Uterus (tissue), 4 donors: ENCODE measurements around the gene CEP131. TPM values are rescaled to one million over a fixed set of nuclear protein-coding genes. Genes with fewer than 3 reads are reported as not detected.
A peak's percentile ranks its signal among the peaks of the same experiment; 100 is the strongest.
"Not testable (repeated sequence)": the region's sequence is repeated elsewhere in the genome, so short reads cannot be mapped to it uniquely, and the experiment has no call there.

Experiments
- DNase-seq, 2 donors: peaks; one replicate each; pipeline ENCODE4 v3.0.0-alpha.2; 2019 to 2020
- H3K27ac ChIP-seq, 2 donors: fragments of 200-600 bp; sonication (generic); 1 replicate in 1 of 2; 2 replicates in 1 of 2; pipeline ENCODE4 v1.5.1; 2016 to 2018
- H3K27me3 ChIP-seq, 2 donors: fragments of 200-600 bp; sonication (generic); one replicate each; pipeline ENCODE4 v1.5.1; 2018 to 2019; ENCODE audit warnings: control low read depth in 1 of 2
- H3K36me3 ChIP-seq, 2 donors: fragments of 200-600 bp; sonication (generic); one replicate each; pipeline ENCODE4 v1.5.1; 2019; ENCODE audit warnings: control low read depth in 1 of 2
- H3K4me1 ChIP-seq, 2 donors: fragments of 200-600 bp; sonication (generic); one replicate each; pipeline ENCODE4 v1.5.1; 2018 to 2019; ENCODE audit warnings: control low read depth in 1 of 2
- H3K4me3 ChIP-seq, 2 donors: fragments of 200-600 bp; sonication (generic); 1 replicate in 1 of 2; 2 replicates in 1 of 2; pipeline ENCODE4 v1.5.1; 2018 to 2019; ENCODE audit warnings: mild to moderate bottlenecking in 1 of 2
- H3K9me3 ChIP-seq, 2 donors: fragments of 200-600 bp; sonication (generic); one replicate each; pipeline ENCODE4 v1.5.1; 2019; ENCODE audit warnings: control low read depth in 1 of 2
- CTCF ChIP-seq, 4 experiments: fragments of 200-600 bp in 2 of 4; fragments of 450-650 bp in 2 of 4; sonication (generic) in 2 of 4; IDR thresholded peaks; one replicate each; pipeline ENCODE4 v1.5.1; 2016 to 2019; ENCODE audit warnings: antibody characterized with exemption in 4 of 4, mild to moderate bottlenecking in 2 of 4, moderate library complexity in 1 of 4
- POLR2A ChIP-seq, 2 donors: fragments of 450-650 bp; IDR thresholded peaks; one replicate each; pipeline ENCODE4 v1.6.1; 2016; ENCODE audit warnings: antibody characterized with exemption in 2 of 2, mild to moderate bottlenecking in 1 of 2, moderate library complexity in 1 of 2
- intact Hi-C: fragments of 100-400 bp; cut with DNase I; formaldehyde crosslinking; loops from one replicate; pipeline ENCODE4 v1.15.1; 2023; ENCODE audit warnings: low total_unique reads
- total RNA-seq, 4 donors: library from RNA; depleted of rRNA in 3 of 4; stranded (reverse); fragments of >200 nt in 3 of 4; gene quantifications; one replicate each; pipeline versions ENCODE4 v1.1.0 to v1.2.4, GENCODE V29; 2014 to 2023
- donor health status: DM: yes; HTN: yes; CAD: no.

Gene CEP131
- total RNA-seq, 4 donors from 2014 or later = 2.9 to 13.3 (median 10.0) TPM

- no peak for DNase-seq
- no peaks in the 10 kb centered on the region for H3K4me1 ChIP-seq
- H3K36me3 ChIP-seq = no peaks in the 10 kb centered on the region
- intact Hi-C loops = no loop called here
- TF ChIP-seq CTCF (IDR thresholded peaks at IDR 0.05) (no peak), POLR2A (IDR thresholded peaks at IDR 0.05) (no peak)
- no peaks in the 10 kb centered on the region for H3K27me3 ChIP-seq
- no peaks in the 10 kb centered on the region for H3K9me3 ChIP-seq
- no peak overlapping the region for H3K4me3 ChIP-seq
- H3K27ac ChIP-seq = no peak overlapping the region
These were observed 71.5 kb downstream of the CEP131 start for GRCh38 chr17:81151278-81151677.

- Histone ChIP-seq H3K4me3 (no peak overlapping the region), H3K4me1 (no peaks in the 10 kb centered on the region), H3K9me3 (no peaks in the 10 kb centered on the region), H3K27ac (no peak overlapping the region), H3K27me3 (no peaks in the 10 kb centered on the region), H3K36me3 (no peaks in the 10 kb centered on the region)
- intact Hi-C loops = no loop called here
- peak in 1 of 2 donors; percentile 39 for DNase-seq
- no peak for TF ChIP-seq CTCF (IDR thresholded peaks at IDR 0.05)
- TF ChIP-seq POLR2A (IDR thresholded peaks at IDR 0.05) = no peak
These were observed 72.2 kb downstream of the CEP131 start for GRCh38 chr17:81150377-81151077.

- Histone ChIP-seq H3K36me3 (no peaks in the 10 kb centered on the region), H3K27me3 (no peaks in the 10 kb centered on the region), H3K4me3 (no peak overlapping the region), H3K4me1 (no peaks in the 10 kb centered on the region), H3K9me3 (no peaks in the 10 kb centered on the region), H3K27ac (no peak overlapping the region)
- TF ChIP-seq POLR2A (IDR thresholded peaks at IDR 0.05) = no peak
- no peak for TF ChIP-seq CTCF (IDR thresholded peaks at IDR 0.05)
- no peak for DNase-seq
- intact Hi-C loops = no loop called here
These were observed 73.7 kb downstream of the CEP131 start for GRCh38 chr17:81148986-81149533.

GRCh38 chr17:81148571-81148970, 74.2 kb downstream of the CEP131 start:
- no peak overlapping the region for H3K4me3 ChIP-seq
- no peak for DNase-seq
- H3K9me3 ChIP-seq = no peaks in the 10 kb centered on the region
- no peak for TF ChIP-seq POLR2A (IDR thresholded peaks at IDR 0.05)
- TF ChIP-seq CTCF (IDR thresholded peaks at IDR 0.05) = no peak
- no peaks in the 10 kb centered on the region for H3K36me3 ChIP-seq
- no peaks in the 10 kb centered on the region for H3K27me3 ChIP-seq
- intact Hi-C loops = no loop called here
- no peak overlapping the region for H3K27ac ChIP-seq
- H3K4me1 ChIP-seq = no peaks in the 10 kb centered on the region

GRCh38 chr17:81147701-81148100, 75.1 kb downstream of the CEP131 start:
- intact Hi-C loops = no loop called here
- H3K4me3 ChIP-seq = no peak overlapping the region
- no peak for TF ChIP-seq POLR2A (IDR thresholded peaks at IDR 0.05)
- no peak for TF ChIP-seq CTCF (IDR thresholded peaks at IDR 0.05)

GRCh38 chr17:81146208-81146607, 76.6 kb downstream of the CEP131 start:
- H3K4me1 ChIP-seq, H3K36me3 ChIP-seq, H3K4me3 ChIP-seq, H3K27me3 ChIP-seq, intact Hi-C loops, H3K9me3 ChIP-seq, DNase-seq, H3K27ac ChIP-seq: not testable (repeated sequence)

More at GRCh38 chr17:81147701-81148100, 75.1 kb downstream of the CEP131 start:
- no peak for DNase-seq
- Histone ChIP-seq H3K27me3 (no peaks in the 10 kb centered on the region), H3K36me3 (no peaks in the 10 kb centered on the region), H3K9me3 (no peaks in the 10 kb centered on the region), H3K27ac (no peak overlapping the region), H3K4me1 (peaks cover 0 to 4% of the 10 kb centered on the region in 2 donors)
